ENCODE measurements around the gene SERPINA9.

DNA sequence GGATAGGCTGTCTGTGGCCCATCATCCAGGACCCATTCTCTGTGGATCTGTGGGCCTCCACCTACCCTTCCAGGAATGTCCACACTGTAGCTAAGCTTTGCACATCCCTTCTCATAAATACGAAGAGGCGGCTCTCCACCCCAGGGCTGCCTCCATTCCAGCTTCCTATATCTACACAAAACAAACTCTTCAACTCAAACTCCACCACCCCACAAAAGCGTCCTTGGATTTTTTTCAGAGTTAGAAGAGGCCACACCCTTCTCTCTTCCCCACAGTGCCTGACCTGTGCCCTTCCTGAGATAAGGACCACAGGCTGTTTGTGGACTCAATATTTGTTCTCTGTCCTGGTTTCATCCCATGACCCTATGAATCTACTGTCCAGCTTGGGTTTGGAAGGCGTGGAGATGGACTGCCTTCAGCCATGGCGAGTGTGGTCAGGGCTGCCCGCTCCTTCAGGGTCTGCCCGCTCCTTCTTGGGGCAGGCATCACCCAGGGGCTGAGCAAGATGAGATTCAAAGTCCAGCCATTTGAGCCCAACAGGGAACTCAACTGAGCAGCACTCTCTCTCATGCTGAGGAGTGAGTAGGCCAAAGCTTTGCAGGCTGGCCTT is 46.2 kb upstream of the SERPINA9 start:
- TF ChIP-seq CTCF (conservative IDR thresholded peaks at IDR 0.05; ENCODE audit: low read length) (no peak), EZH2phosphoT487 (IDR thresholded peaks at IDR 0.05; ENCODE audit: borderline replicate concordance, low read depth, low read length) (no peak)
